IMR-90 (cell line): ENCODE data around the gene VPS4B.

Experiments
- BHLHE40 ChIP-seq: fragments of 150-350 bp; IDR thresholded peaks from 2 replicates; pipeline ENCODE4 v1.6.1; 2016; ENCODE audit warnings: mild to moderate bottlenecking, low read depth, low read length
- CEBPB ChIP-seq: IDR thresholded peaks from 2 replicates; pipeline ENCODE4 v1.6.1; 2012; ENCODE audit warnings: low read depth, low read length, improper control_type of control experiment
- CTCF ChIP-seq: conservative IDR thresholded peaks from 2 replicates; pipeline ENCODE4 v1.5.1; 2012; ENCODE audit warnings: mild to moderate bottlenecking, low read depth, low read length, improper control_type of control experiment
- FOS ChIP-seq: fragments of 150-350 bp; IDR thresholded peaks from 2 replicates; pipeline ENCODE4 v1.6.1; 2016; ENCODE audit warnings: low read depth, low read length
- MAFK ChIP-seq: IDR thresholded peaks from 2 replicates; pipeline ENCODE4 v1.6.1; 2012; ENCODE audit warnings: low read depth, low read length, improper control_type of control experiment
- MXI1 ChIP-seq: IDR thresholded peaks from 2 replicates; pipeline ENCODE4 v1.6.1; 2012; ENCODE audit warnings: low read depth, mild to moderate bottlenecking, low read length, moderate library complexity, borderline replicate concordance
- POLR2A ChIP-seq: IDR thresholded peaks from 2 replicates; pipeline ENCODE4 v1.6.1; 2012; ENCODE audit warnings: mild to moderate bottlenecking, low read depth, low read length
- RAD21 ChIP-seq: IDR thresholded peaks from 2 replicates; pipeline ENCODE4 v1.6.1; 2012; ENCODE audit warnings: low read length, improper control_type of control experiment
- SMC3 ChIP-seq: fragments of 150-350 bp; IDR thresholded peaks from 2 replicates; pipeline ENCODE4 v1.6.1; 2016; ENCODE audit warnings: low read depth, mild to moderate bottlenecking, antibody characterized with exemption, low read length, moderate library complexity

GRCh38 chr18:63454497-63454896 lies 32.2 kb upstream of the VPS4B start:
- no peak for TF ChIP-seq CTCF
- no peak for TF ChIP-seq FOS
- TF ChIP-seq RAD21 = no peak
- no peak for TF ChIP-seq POLR2A
- TF ChIP-seq CEBPB = no peak
- TF ChIP-seq MAFK = no peak
- TF ChIP-seq SMC3 = no peak
- TF ChIP-seq MXI1 = no peak
- TF ChIP-seq BHLHE40 = no peak
